Uterus (tissue), 4 donors: ENCODE measurements around the gene AGBL2. TPM values are rescaled to one million over a fixed set of nuclear protein-coding genes. Genes with fewer than 3 reads are reported as not detected.

ENCODE experiments used
- DNase-seq, 2 donors: peaks; one replicate each; pipeline ENCODE4 v3.0.0-alpha.2; 2019 to 2020
- H3K27ac ChIP-seq, 2 donors: fragments of 200-600 bp; sonication (generic); 1 replicate in 1 of 2; 2 replicates in 1 of 2; pipeline ENCODE4 v1.5.1; 2016 to 2018
- H3K27me3 ChIP-seq, 2 donors: fragments of 200-600 bp; sonication (generic); one replicate each; pipeline ENCODE4 v1.5.1; 2018 to 2019; ENCODE audit warnings: control low read depth in 1 of 2
- H3K36me3 ChIP-seq, 2 donors: fragments of 200-600 bp; sonication (generic); one replicate each; pipeline ENCODE4 v1.5.1; 2019; ENCODE audit warnings: control low read depth in 1 of 2
- H3K4me1 ChIP-seq, 2 donors: fragments of 200-600 bp; sonication (generic); one replicate each; pipeline ENCODE4 v1.5.1; 2018 to 2019; ENCODE audit warnings: control low read depth in 1 of 2
- H3K4me3 ChIP-seq, 2 donors: fragments of 200-600 bp; sonication (generic); 1 replicate in 1 of 2; 2 replicates in 1 of 2; pipeline ENCODE4 v1.5.1; 2018 to 2019; ENCODE audit warnings: mild to moderate bottlenecking in 1 of 2
- H3K9me3 ChIP-seq, 2 donors: fragments of 200-600 bp; sonication (generic); one replicate each; pipeline ENCODE4 v1.5.1; 2019; ENCODE audit warnings: control low read depth in 1 of 2
- POLR2A ChIP-seq, 2 donors: fragments of 450-650 bp; IDR thresholded peaks; one replicate each; pipeline ENCODE4 v1.6.1; 2016; ENCODE audit warnings: antibody characterized with exemption in 2 of 2, mild to moderate bottlenecking in 1 of 2, moderate library complexity in 1 of 2
- intact Hi-C: fragments of 100-400 bp; cut with DNase I; formaldehyde crosslinking; loops from one replicate; pipeline ENCODE4 v1.15.1; 2023; ENCODE audit warnings: low total_unique reads
- total RNA-seq, 4 donors: library from RNA; depleted of rRNA in 3 of 4; stranded (reverse); fragments of >200 nt in 3 of 4; gene quantifications; one replicate each; pipeline versions ENCODE4 v1.1.0 to v1.2.4, GENCODE V29; 2014 to 2023
- TF ChIP-seq, protein P1 (sequence below), 4 experiments: fragments of 200-600 bp in 2 of 4; fragments of 450-650 bp in 2 of 4; sonication (generic) in 2 of 4; IDR thresholded peaks; one replicate each; pipeline ENCODE4 v1.5.1; 2016 to 2019; ENCODE audit warnings: antibody characterized with exemption in 4 of 4, mild to moderate bottlenecking in 2 of 4, moderate library complexity in 1 of 4
- donor health status: DM: yes; HTN: yes; CAD: no.

Gene AGBL2
- total RNA-seq, 4 donors from 2014 or later: 1.3 to 45.6 (median 2.6) TPM

DNA sequence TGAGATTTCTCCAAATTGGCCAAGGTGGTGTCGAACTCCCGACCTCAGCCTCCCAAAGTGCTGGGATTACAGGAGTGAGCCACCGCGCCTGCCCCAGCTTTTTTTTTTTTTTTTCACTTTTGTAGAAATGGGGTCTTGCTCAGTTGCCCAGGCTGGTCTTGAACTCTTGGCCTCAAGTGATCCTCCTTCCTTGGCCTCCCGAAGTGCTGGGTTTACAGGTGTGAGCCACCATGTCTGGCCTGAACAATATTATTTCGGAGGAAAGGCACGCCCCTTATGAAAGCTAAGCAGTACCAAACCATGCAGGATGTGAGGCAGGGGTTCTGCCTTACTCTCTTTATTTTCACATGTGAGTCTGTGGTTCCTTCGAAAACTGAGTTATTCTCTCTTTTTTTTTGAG is 88.9 kb downstream of the AGBL2 start:
- intact Hi-C loops: no loop called here
- no peak for TF ChIP-seq POLR2A (IDR thresholded peaks at IDR 0.05)
- TF ChIP-seq, protein P1, sequence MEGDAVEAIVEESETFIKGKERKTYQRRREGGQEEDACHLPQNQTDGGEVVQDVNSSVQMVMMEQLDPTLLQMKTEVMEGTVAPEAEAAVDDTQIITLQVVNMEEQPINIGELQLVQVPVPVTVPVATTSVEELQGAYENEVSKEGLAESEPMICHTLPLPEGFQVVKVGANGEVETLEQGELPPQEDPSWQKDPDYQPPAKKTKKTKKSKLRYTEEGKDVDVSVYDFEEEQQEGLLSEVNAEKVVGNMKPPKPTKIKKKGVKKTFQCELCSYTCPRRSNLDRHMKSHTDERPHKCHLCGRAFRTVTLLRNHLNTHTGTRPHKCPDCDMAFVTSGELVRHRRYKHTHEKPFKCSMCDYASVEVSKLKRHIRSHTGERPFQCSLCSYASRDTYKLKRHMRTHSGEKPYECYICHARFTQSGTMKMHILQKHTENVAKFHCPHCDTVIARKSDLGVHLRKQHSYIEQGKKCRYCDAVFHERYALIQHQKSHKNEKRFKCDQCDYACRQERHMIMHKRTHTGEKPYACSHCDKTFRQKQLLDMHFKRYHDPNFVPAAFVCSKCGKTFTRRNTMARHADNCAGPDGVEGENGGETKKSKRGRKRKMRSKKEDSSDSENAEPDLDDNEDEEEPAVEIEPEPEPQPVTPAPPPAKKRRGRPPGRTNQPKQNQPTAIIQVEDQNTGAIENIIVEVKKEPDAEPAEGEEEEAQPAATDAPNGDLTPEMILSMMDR (IDR thresholded peaks at IDR 0.05): no peak
- H3K4me3 ChIP-seq: no peak overlapping the region
- H3K27me3 ChIP-seq: no peaks in the 10 kb centered on the region
- no peak overlapping the region for H3K27ac ChIP-seq
- H3K36me3 ChIP-seq: no peaks in the 10 kb centered on the region
- DNase-seq: no peak
- H3K9me3 ChIP-seq: no peaks in the 10 kb centered on the region
- no peaks in the 10 kb centered on the region for H3K4me1 ChIP-seq

DNA sequence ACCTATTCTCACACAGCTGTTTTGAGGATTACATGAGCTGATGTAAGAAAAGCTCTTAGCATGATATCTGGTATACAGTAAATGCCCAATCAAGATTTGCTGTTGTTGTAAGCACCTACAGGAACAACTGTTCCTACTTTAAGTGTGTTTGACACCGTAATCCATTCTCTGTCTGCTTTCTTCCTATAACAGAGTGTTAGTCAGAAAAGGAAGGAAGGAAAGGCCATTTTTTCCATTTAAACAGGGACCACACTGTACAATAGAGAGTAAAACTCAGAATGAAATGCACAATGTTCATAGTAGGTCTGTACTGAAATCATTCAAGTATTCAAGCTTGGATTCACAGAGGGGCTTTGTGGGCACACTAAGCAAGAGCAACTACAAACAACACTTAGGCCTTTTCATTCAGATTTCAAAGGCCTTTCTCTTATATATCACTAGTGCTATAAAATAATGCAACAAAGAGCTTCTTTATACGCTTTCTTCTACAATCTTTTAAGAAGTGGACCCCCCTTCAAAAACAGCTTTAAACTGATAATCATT is 94.3 kb downstream of the AGBL2 start:
- no peak overlapping the region for H3K4me3 ChIP-seq
- no peaks in the 10 kb centered on the region for H3K9me3 ChIP-seq
- intact Hi-C loops: no loop called here
- no peaks in the 10 kb centered on the region for H3K36me3 ChIP-seq
- no peak for DNase-seq
- no peak overlapping the region for H3K27ac ChIP-seq
- TF ChIP-seq, protein P1 (IDR thresholded peaks at IDR 0.05): no peak
- TF ChIP-seq POLR2A (IDR thresholded peaks at IDR 0.05): no peak
- no peaks in the 10 kb centered on the region for H3K27me3 ChIP-seq
- H3K4me1 ChIP-seq: no peaks in the 10 kb centered on the region

DNA sequence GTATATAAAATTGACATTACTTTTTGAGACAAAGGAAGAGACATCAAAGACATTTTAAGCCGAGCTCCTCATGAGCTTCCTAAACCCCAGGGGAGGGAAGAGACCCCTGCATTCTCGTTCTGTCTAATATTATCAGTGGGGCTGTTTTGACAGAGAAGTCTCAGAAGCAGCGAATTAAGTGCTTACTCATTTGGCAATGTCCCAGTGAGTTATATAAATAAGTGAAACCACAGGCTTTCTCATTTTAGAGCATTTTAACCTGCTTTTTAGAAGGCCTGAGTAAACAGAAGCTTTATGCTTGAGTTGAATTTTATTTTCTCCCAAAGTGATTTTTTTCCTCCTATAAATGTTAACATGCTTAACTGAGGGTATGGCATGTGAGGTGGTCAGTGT is 97.8 kb downstream of the AGBL2 start:
- Histone ChIP-seq H3K4me1 (no peaks in the 10 kb centered on the region), H3K9me3 (no peaks in the 10 kb centered on the region), H3K27me3 (no peaks in the 10 kb centered on the region), H3K4me3 (no peak overlapping the region), H3K36me3 (no peaks in the 10 kb centered on the region), H3K27ac (no peak overlapping the region)
- TF ChIP-seq, protein P1 (IDR thresholded peaks at IDR 0.05): no peak
- TF ChIP-seq POLR2A (IDR thresholded peaks at IDR 0.05): no peak
- DNase-seq: no peak
- intact Hi-C loops: no loop called here

- intact Hi-C loops: no loop called here
- H3K27me3 ChIP-seq: no peaks in the 10 kb centered on the region
- DNase-seq: peak; percentile 59 to 63
- no peaks in the 10 kb centered on the region for H3K9me3 ChIP-seq
- no peaks in the 10 kb centered on the region for H3K36me3 ChIP-seq
- no peaks in the 10 kb centered on the region for H3K4me1 ChIP-seq
- H3K4me3 ChIP-seq: no peak overlapping the region
- H3K27ac ChIP-seq: no peak overlapping the region
- no peak for TF ChIP-seq POLR2A (IDR thresholded peaks at IDR 0.05)
- TF ChIP-seq, protein P1 (IDR thresholded peaks at IDR 0.05): peak; percentile 46 to 82 (median 60)
Measured at GRCh38 chr11:47616726-47617416, 98.3 kb downstream of the AGBL2 start.

DNA sequence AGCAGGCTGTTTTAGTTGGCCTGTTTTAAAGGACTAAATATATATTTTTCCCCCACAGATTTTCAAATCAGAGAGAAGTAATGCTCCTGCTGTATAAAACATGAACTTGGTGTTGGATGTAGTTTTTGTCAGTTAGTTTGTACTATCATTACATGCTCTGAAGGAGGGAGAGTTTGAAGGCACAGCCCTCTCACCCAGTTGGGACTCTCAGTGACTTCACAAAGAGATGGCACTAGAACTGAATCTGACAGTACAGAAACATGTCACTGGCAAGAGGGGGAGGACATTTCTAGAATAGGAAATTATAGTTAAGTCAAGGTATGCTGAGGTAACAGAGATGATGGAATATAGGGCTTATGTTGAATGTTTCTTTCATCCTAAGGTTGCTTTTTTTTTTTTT is 99.9 kb downstream of the AGBL2 start:
- Histone ChIP-seq H3K27ac (no peak overlapping the region), H3K9me3 (no peaks in the 10 kb centered on the region), H3K27me3 (no peaks in the 10 kb centered on the region), H3K4me3 (no peak overlapping the region), H3K36me3 (no peaks in the 10 kb centered on the region), H3K4me1 (no peaks in the 10 kb centered on the region)
- intact Hi-C loops: no loop called here
- no peak for DNase-seq
- TF ChIP-seq, protein P1 (IDR thresholded peaks at IDR 0.05): no peak
- no peak for TF ChIP-seq POLR2A (IDR thresholded peaks at IDR 0.05)
